Activated CD4-positive, alpha-beta T cell treated with anti-CD3 and anti-CD28 coated beads for 48 hours (primary cell): ENCODE results near the gene FOXC2.
A peak's percentile ranks its signal among the peaks of the same experiment; 100 is the strongest.

Experiments
- DNase-seq: peaks from one replicate; pipeline ENCODE4 v3.0.0-alpha.2; 2020

The FOXC2 gene

DNA sequence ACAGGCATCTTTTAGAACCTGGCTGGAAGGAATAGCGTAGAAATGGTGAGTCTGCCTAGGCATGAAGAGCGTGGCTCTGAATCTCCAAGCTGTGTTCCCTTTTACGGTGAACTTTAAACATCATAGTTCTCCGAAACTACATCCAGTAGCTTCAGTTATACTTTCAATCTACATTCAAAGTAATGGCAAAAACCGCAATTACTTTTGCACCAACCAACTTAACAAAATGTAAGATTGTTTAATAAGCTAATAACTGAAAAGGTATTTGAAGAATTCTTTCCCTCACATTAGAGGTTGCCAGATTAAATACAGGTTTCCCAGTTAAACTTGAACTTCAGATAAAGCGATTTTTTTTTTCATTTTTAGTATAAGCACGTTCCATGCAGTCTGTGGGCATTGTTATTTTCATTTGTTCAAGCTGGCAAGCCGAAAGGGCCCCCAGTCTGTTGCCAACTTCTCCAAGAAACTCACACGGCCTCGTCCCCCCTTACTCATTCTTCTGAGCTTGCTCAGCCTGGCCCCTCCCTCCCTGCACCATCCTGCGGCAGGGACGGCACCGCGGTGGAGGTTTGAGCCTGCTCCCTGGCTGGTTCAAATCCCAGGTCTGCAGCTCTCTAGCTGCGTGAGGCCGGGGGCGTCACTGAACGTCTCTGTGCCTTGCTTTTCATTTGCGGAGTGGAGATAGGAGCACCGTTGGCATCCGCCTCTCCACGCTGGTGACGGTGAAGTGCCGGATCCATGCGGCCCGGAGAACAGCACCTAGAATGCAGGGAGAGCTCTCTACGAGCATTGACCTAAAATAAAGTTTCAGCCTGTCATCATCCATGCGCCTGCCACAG, 8.1 kb upstream of the FOXC2 start:
- no peak for DNase-seq

DNA sequence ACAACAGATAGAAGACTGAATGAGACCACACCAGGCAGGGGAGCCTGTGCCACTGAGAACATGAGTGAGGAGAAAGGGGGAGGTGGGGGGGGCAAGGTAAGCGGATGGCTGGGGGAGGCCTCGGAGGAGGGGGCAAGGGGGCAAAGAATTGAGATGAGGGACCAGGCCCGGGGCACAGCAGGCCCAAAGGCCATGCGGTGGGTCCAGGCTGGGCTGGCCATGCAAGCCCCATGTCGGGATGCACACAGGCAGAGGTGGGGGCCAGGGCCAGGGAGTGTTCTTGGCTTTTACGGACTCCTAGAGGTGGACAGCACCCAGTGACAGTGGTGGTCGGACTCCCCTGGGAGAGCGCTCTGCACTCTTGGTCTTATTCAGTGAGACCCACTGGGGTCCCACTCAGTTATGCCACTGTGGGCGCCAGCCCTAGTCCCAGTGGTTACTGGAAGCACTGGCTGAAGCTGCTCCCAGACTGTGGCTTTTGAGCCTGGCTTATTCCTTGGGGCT, 6.8 kb upstream of the FOXC2 start:
- DNase-seq, result no peak

DNA sequence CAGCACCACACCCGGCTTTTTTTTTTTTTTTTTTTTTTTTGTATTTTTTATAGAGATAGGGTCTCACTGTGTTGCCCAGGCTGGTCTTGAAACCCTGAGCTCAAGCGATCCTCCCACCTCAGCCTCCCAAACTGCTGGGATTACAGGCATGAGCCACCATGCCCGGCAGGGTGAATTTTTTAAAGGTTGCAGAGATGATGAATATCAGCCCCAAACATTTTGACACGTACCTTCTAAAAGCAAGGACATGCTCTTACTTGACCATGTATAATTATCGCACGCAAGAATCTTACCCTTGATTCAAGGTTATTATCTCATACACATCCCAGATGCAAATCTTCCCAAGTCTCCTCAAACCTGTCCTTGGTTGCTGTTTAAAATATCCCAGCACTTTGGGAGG, 4.3 kb upstream of the FOXC2 start:
- DNase-seq, result no peak

DNA sequence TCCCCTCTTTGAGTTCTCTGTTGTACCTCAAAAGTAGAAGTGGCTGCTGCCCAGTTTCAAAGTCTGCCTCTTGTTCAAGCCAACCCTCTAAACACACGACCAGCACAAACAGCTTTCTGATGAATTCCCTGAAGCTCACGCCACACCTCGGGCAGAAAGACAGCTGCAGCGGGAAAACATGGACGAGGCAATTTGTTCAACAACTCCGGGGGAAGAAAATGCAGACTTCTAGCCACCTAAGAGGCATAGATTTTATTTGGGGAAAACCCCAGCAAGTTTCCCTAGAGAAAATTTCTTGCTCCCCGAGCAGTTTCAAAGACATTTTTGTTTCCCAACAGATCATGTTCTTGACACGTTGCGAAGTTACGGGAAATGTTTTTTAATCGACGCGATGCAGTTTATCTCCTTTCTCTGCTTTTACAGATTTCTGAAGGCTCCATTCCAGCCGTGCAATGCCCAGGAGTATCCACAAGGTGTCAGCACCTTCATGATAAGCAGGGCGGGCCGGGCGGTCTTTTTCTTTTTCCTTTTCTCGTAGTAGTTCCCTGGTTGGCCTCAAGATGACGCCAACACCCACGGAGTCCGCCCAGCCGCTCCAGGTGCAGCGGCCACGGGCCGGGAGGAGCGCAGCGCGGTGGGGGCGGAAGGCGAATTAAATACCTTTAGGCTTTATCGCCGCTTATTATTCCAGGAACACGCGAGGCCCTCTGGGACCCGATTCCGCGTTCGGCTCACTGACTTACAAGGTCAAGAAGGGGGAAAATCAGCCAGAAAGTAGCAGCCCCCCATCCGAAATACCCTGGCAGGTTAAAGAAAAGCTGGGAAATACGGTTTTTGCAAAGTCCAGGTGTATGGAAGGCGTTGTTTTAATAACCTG, 2.9 kb upstream of the FOXC2 start:
- DNase-seq, result peak; percentile 93

DNA sequence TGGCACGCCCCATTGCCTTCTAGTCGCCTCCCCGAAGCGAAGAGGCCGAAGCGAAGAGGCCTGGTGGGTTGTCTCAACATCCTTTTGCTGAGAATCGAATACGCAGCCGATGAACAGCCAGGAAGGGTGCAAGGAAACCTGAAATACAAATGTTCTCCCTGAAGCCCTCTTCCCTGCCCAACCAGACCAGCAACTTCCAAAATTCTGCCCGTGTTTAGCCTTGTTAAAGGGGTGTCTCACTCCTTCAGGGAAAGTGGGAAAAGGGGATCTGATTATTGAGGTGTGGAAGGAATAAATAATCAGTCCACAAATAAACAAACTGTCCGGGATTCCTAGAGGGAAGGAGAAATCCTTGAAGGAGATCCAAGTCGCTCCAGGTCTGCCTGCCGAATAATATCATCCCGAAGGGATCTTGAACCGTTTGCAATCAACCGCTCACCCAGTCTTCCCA, 1.4 kb upstream of the FOXC2 start:
- no peak for DNase-seq

DNA sequence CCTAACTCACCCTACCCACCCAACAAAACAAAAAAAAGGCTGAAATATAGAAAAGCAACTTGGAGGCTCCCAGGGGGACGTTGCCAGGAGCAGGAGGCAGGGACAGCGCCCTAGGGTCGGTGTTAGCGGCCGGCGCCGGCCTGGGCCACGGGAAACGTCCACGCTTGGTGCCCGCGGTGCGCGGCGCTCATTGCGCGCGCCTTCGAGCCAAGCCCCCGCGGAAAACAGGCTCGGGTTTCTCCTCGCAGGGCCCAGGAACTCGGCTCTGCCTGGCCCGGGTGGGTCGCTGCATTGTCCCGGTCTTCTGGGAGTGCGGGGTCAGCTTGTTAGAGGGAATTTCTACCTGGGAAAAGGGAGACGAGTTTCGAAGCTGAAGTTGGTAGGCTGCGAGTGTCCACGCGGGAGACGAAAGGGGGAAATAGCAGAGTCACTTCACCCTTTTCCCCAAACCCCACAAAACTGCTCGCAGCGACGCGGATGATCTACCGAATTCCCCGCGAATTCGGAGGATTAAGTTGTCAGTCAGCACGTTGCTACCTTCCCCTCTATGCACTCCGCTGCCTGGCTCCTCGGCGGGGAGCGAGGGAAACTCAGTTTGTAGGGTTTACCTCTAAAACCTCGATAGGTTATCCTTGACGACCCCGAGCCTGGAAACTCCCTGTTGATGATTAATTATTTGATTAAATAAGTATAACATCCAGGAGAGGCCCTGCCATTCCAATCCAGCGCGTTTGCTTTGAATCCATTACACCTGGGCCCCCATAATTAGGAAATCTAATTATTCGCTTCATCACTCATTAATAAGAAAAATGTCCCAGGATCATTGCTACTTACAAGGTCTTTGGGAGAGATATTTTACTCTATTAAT, 751 bp upstream of the FOXC2 start:
- DNase-seq, result no peak

DNA sequence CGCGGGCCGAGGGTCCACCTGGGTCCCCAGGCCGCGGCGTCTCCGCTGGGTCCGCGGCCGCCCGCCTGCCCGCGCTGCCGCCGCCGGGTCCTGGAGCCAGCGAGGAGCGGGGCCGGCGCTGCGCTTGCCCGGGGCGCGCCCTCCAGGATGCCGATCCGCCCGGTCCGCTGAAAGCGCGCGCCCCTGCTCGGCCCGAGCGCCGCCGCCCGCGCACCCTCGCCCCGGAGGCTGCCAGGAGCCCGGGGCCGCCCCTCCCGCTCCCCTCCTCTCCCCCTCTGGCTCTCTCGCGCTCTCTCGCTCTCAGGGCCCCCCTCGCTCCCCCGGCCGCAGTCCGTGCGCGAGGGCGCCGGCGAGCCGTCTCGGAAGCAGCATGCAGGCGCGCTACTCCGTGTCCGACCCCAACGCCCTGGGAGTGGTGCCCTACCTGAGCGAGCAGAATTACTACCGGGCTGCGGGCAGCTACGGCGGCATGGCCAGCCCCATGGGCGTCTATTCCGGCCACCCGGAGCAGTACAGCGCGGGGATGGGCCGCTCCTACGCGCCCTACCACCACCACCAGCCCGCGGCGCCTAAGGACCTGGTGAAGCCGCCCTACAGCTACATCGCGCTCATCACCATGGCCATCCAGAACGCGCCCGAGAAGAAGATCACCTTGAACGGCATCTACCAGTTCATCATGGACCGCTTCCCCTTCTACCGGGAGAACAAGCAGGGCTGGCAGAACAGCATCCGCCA, 504 bp downstream of the FOXC2 start:
- DNase-seq, result no peak

DNA sequence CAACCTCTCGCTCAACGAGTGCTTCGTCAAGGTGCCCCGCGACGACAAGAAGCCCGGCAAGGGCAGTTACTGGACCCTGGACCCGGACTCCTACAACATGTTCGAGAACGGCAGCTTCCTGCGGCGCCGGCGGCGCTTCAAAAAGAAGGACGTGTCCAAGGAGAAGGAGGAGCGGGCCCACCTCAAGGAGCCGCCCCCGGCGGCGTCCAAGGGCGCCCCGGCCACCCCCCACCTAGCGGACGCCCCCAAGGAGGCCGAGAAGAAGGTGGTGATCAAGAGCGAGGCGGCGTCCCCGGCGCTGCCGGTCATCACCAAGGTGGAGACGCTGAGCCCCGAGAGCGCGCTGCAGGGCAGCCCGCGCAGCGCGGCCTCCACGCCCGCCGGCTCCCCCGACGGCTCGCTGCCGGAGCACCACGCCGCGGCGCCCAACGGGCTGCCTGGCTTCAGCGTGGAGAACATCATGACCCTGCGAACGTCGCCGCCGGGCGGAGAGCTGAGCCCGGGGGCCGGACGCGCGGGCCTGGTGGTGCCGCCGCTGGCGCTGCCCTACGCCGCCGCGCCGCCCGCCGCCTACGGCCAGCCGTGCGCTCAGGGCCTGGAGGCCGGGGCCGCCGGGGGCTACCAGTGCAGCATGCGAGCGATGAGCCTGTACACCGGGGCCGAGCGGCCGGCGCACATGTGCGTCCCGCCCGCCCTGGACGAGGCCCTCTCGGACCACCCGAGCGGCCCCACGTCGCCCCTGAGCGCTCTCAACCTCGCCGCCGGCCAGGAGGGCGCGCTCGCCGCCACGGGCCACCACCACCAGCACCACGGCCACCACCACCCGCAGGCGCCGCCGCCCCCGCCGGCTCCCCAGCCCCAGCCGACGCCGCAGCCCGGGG, 1.3 kb downstream of the FOXC2 start:
- no peak for DNase-seq

DNA sequence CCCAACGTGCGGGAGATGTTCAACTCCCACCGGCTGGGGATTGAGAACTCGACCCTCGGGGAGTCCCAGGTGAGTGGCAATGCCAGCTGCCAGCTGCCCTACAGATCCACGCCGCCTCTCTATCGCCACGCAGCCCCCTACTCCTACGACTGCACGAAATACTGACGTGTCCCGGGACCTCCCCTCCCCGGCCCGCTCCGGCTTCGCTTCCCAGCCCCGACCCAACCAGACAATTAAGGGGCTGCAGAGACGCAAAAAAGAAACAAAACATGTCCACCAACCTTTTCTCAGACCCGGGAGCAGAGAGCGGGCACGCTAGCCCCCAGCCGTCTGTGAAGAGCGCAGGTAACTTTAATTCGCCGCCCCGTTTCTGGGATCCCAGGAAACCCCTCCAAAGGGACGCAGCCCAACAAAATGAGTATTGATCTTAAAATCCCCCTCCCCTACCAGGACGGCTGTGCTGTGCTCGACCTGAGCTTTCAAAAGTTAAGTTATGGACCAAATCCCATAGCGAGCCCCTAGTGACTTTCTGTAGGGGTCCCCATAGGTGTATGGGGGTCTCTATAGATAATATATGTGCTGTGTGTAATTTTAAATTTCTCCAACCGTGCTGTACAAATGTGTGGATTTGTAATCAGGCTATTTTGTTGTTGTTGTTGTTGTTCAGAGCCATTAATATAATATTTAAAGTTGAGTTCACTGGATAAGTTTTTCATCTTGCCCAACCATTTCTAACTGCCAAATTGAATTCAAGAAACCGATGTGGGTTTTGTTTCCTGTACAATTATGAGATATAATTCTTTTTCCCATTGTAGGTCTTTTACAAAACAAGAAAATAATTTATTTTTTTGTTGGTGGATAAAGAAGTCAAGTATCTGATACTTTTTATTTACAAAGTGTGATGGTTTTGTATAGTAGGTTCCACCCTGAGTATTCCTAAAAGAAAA, 2.3 kb downstream of the FOXC2 start:
- DNase-seq, result no peak

DNA sequence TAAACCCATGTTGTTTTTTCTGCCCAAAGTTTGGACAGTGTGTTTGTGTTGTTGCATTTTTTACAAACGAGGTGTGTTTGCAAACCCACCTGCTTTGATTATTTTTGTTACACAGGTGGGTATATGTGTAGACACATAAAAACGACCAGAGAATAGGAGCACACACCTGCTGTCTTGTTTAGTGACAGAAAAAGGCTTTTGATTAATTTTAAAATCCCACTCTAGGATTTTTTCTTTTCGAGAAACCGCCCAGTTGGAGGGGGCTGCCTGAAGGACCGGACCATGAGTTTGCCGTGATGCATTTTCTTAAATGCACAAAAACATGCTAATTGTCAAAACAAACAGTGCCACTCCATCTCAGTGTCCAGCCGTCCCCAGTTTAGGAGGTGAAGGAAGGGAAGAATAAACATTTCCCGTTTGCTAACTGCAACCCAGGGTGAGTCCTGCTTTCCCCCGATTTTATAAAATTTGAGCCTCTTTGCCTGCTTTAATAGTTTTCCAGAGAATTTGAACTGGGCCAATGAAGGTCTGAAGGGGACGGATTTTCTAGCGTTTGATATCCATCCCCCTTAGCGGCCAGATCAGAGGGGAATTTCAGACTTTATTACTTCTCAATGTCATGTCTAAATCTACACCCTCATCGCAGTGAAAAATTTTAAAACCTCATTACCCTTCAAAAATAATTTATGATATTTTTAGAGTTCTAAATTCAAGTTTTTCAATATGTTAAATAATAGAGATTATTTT, 3.2 kb downstream of the FOXC2 start:
- no peak for DNase-seq

DNA sequence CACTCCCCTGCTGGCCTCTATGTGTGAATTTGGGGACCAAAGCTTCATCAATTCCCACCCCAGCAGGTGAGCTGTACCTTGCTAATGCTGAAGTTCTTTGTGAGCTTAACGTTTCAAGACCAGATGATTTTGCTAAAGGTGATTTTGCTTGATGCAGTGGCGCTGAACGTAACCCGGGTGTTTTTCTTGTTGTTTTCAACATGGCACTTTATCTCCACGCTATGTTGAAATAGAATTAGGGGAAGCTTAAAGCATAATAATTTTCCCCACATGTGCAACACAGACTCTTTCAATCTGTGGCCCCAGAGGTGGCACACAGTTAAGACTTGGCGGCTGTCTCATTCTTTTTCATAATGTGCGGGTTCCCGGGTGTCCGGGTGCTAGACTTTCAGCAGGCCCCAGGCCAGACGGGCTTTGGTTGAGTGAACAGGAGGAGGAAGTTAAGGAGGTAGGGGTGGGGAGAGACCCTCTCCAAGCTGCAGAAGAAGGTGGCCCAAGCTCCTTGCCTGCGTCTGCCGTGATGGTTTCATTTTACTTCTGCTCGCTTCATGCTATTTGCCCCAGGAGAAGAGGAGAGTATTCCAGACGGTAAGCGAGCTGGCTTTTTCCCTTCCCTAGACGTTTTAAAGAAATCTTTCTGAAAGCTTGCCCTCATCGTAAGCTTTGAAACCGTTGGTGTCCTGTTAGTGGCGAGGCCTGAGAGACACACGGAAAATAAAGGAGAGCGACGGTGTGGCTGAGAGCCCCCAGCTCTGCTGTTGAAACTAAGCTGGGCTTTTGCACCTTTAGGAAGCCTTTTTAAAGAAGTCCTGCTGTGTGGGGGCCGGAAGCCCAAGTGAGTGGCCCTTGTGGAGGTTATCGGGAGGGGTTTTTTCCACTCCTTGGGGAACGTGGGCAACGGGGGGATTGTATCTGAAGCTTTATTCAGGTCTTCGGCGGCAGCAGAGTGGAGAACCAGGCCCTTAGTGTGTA, 4.2 kb downstream of the FOXC2 start:
- DNase-seq, result no peak

DNA sequence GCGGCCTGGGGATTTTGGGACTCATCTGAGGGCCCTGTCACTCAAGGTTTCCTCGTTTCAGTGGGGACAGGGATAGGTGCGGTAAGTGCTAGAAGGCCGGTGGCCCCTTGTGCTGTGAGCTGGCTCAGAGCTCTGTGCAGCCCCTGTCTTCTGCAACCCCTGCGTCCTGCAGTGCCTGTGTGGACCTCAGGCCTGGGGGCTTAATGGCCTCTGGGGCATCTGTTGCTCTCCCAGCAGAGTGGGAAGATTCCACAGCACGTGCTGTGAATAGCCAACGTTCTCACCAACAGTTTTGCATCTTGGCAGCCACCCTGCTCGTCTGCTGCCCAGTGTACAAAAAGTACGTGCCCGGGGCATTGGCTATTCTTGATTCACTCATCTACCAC, 4.9 kb downstream of the FOXC2 start:
- no peak for DNase-seq

DNA sequence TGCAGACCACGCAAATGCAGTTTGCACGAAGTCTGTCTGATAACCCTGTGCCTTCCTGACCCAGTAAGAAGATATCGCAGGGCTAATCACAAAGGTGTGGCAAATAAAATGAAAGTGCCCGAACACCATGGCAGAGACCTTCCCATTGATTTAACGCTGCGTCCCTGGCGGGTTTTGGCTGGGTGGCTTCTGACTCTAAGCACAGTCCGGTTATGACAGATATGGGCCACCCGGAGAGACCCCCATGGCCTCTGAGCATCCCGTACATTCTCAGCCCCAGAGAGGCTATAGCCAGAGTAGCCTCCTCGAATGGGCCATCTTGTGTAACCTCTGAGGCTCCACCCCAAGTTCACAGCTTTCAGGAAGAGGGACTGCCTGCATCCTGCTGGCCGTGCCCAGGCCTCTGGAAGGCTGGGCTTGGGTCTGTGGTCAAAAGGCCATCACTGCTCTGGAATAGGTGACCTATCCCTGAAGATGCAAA, 5.5 kb downstream of the FOXC2 start:
- DNase-seq, result no peak

DNA sequence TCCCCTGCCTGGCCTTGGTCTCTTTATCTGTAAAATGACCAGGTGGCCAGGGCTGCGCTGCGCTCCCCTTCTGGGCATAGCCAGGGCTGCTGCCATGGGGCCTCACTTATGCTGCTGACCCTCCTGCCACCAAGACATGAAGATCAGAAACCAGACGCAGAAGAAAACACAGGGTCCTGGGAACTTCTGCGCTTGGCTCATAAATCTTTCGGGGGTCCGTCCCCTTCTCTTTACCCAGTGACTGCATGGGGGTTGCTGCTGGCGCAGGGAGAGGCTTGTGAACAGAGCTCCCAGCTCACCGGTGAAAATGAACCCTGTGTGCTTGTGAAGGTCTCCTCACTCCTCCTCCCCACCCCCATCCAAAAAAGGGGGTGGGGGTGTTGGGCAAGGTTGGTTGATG, 6.0 kb downstream of the FOXC2 start:
- DNase-seq, result no peak

DNA sequence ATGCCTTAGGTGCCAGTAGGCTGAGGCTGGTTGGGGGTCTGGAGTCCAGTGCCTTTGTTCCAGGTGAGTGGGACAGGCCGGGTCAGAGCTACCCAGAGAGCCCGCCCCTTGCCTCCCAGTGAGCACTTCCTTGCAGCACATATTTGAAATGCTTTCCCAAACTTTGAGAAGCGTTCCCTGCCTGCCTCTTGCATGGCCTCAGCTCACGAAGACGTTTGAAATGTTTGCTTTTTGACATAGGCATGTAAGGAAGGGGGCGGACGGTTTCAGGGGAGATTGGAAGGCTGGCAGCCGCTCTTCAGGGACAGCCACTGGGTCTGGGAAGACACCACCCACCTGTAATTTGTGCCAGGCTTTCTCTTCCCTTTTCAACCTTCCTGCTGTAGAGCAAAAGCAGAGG, 6.6 kb downstream of the FOXC2 start:
- DNase-seq, result no peak

DNA sequence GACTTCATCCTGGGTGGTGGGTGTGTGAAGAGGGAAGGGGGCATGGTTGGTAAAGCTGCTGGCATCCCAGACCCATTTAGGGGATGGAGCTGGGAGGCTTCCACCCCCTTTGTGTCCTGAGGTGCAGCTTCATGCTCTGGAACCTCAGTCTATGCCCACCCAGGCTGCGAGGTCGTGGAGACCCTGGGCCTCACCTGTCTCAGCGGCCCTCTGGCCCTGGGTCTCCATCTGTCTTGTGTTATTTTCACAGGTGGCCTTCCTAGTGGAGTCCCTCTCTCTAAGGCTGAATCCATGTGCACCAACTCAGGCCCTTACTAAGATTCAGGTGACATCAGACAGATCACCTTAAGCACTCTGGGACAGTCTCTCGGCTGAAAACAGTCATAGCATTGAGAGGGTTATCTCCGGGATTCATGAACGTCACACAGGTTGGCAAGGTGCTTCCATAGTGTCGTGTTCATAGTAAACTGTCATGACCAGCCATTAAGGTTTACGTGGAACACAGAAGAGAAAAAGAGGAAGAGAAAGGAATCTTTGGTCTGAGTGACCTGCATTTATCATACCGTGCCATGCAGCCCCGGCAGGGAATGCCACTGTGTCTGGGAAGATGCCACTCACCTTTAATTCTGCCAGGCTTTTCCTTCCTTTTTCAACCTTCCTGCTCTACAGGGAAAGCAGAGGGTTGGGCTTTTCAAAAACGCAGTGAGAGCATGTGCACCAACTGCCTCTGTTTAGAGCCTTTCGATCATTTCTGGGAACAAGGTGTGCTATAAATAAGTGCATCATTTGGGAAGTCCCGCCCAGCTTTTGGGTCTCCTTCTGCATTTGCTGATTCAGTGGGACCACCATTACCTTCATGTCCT, 7.2 kb downstream of the FOXC2 start:
- no peak for DNase-seq

DNA sequence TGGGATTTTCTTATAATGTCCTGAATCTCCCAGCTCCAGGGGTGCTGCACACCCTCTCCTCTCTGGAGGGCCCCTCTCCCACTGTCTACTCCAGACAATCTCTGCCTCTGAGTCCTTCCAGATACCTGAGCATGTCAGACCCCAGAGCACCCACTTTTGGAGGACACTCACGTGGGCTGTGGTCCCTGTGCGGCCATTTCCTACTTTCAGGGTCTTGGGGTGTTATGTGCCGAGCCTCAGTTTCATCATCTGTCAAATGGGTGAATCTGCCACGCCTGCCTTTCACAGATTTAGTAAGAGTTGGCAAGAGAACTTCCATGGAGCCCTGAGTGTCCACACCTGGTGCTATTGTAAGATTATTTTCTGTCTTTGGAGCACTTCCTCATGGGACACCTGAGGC, 8.0 kb downstream of the FOXC2 start:
- DNase-seq, result no peak
